Mesenteric fat pad (tissue), 1 donor: ENCODE measurements around the gene SLC19A2. TPM values are rescaled to one million over a fixed set of nuclear protein-coding genes. Genes with fewer than 3 reads are reported as not detected.
"Not testable (repeated sequence)": the region's sequence is repeated elsewhere in the genome, so short reads cannot be mapped to it uniquely, and the experiment has no call there.

ENCODE experiments used
- DNase-seq: peaks from one replicate; pipeline ENCODE4 v3.0.0-alpha.2; 2020; ENCODE audit warnings: low spot score
- total RNA-seq: library from RNA; stranded (reverse); fragmentation: NEBNext Ultra II Directional; extraction: Animal tissue kit (Norgen Biotek cat#: 25700); gene quantifications from one replicate; pipeline ENCODE4 v1.2.1, GENCODE V29; 2021
- donor health status: DM: yes; HTN: yes; CAD: no.

SLC19A2 gene
- total RNA-seq, 1 donor from 2014 or later: 53.9 TPM

DNA sequence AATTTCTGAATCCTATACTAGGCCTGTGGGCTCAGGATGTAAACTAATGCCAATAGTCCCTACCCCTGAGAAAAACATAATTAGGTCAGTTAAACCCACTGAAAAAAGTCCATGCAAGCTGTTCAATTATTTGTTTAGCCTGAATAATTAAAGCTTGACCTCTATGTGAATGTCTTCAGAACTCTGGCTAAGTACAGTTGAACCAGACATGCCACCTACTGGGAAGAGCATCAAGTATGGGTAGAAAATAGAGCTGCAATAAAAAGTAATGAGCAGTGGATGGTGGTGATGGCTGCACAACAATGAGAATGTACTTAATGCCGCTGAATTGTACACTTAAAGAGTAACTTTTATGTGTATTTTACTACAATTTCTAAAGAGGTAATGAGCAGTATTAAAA is 23.6 kb upstream of the SLC19A2 start:
- no peak for DNase-seq

DNA sequence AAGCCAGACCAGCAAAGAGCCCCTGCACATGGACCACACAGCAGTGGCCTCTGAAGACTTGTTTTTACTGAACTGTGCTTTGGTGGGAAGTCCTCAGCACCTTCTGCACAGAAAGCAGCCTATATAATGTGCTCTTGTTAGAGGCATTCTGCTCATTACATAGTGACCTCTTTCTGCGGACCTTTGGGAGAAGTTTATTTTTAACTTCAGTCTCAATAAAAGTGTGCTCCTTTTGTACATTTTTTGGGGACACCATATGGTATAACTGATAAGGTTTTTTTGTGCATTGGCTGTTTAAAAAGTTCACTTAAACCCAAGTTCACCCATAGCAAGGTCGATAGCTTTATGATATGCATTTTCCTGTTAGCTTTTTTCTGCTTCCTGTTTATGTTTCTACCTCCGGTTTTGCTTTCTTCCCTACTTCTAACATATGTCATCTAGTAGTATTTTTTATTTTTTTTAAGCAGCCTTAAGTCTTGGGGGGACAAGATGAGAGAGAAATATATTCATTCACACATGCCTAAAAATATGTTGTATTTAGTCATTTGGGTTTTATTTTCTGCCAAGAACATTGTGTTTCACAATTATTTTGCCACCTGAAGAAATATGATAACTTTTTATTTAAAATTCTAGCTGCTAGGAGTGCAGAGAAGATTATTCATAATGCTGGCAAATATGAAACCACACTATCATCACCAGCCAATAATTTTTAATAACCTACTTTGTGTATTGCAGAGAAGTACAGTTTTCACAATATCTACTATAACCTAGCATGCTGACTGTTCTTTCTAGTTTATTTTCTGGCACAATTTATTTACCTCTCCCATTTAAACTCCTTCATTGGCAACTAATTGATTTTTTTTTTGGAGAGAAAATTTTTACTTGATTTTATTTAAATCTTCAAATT is 22.9 kb upstream of the SLC19A2 start:
- no peak for DNase-seq

DNA sequence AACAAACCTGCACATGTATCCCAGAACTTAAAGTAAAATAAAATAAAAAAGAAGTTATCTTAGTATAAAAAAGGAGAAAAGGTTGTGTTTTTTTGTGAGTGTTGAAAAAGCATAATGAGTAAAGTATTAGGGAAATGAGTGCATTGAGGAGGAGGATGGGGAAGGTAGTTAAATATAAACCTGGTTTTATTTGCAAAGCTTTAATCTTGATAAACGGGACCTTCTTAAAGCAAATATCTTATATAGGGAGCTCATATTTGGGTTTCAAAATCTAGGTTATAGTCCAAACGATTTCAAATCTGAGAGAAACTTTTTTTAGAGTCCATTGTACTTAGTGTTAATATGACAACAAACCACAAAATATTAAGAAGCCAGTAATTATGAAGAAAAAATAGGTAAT is 21.7 kb upstream of the SLC19A2 start:
- DNase-seq: no peak

DNA sequence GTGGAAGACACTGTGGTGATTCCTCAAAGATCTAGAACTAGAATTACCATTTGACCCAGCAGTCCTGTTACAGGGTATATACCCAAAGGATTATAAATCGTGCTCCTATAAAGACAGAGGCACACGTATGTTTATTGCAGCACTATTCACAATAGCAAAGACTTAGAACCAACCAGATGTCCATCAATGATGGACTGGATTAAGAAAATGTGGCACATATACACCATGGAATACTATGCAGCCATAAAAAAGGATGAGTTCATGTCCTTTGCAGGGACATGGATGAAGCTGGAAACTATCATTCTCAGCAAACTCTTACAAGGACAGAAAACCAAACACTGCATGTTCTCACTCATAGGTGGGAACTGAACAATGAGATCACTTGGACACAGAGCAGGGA is 17.9 kb upstream of the SLC19A2 start:
- not testable (repeated sequence) for DNase-seq

DNA sequence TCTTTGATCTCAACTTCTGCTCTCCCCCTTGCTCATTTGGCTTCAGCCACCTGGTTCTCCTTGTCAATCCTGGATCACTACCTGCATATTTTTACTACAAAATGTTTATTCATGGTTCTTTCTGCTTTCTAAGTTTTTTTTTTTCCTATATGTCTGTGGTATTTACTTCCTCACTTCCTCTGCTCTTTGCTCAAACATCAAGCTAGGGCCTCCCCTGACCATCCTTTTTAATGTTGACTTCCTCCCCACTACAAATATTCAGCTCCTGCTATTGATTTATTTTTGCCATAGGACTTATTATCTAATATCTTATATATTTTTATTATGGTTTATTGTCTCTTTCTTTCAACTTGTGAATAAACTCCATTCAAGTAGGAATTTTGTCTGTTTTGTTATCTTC is 14.1 kb upstream of the SLC19A2 start:
- no peak for DNase-seq

DNA sequence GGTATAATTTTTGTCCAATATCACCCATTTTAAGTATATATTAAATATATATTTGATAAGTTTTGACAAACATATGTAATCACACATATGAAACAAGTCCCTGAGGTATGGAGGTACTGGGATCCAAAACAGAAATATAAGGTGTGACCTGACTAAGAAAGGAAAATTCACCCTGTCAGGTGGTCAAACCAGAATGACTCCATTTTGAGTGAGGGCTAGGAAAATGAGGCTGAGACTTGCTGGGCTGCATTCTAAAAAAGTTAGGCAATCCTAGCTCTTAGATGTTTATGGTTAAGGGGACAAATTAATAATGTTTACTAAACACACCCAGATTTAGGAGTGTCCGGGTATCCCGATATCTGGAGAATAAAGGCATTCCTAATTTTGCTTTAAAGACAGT is 11.6 kb upstream of the SLC19A2 start:
- DNase-seq: no peak

DNA sequence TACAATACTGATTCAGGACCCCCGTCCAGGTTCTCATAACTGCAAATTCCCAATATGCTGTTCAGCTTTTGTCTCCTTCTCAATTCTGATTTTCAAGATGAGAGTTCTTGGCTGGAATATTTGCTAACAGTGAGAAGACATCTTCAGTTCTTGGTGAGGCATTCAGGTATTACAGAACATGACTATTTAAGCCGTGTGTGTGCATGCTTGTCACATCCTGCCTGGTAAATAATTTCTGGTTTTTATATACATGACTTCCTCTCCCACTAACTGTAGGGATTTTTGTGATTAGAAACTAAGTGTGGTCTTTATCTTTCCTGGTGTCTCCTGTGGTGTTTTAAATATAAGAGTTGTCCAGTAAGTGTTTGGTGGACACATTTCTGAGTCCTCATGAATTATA is 10.2 kb upstream of the SLC19A2 start:
- DNase-seq: no peak

DNA sequence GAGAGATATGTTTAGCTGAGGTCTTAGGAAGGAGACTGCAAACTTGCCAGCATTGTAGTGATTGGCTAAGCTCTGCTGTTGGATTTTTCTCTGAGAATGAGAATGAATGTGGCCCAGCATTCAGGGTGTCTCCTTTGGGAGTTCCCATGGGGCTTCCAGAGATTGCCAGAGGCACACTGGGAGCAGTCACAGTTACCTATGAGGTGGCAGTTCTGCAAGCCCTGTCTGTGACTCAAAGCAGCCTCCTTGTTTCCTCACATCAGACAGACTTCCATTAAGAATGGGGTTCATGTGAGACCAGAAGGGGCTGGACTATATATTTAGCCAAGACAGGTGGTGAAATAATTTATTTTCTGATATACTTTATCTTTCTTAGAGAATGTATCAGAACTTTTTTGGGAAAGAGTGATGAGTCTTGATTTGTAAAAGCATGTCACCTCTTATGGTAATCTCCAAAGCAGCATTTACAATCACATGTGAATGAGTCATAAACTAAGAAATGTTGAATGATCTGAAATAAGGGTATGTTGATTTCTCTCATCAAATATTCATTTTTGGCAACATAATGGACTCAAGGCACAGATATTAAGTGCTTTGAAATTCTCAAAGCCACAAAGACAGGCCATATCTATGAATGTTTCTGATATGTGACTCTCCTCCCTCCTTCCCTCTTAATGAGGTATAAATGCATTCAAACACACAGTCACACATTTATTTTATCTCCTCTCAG is 9.5 kb upstream of the SLC19A2 start:
- no peak for DNase-seq

DNA sequence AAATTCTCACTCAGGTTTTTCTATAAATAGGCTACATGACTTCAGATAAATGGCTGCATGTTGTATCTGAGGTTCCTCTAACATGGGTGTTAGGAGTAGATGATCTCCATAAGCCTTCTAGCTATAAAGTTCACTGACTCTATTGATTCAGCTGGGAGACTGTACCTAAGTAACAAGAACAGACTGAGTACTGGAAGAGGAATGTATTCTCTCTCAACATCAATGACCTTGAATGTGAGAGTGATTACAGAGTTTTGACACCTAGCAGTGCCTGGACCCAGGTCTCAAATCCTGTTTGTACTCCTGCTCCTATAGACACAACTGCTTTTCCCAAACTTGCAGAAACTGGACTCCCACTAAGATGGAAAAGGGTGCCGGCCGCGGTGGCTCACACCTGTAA is 8.6 kb upstream of the SLC19A2 start:
- DNase-seq: no peak

DNA sequence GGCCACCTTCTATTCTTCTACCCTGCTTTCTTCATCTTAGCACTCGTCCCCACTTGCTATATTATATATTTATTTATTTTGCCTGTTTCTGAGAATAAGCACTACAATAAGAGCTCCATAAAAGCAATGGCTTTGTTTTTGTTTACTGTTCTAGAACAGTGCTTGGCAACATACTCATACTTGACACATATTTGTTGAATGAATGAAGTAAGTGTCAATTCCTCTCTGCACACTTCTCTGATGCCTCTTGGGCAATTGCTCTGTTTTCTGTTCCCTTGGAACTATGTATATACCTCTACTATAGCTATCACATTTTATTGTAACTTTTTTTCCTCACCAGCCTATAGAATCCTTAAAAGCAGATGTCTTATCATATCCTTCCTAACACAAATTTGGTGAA is 7.5 kb upstream of the SLC19A2 start:
- DNase-seq: no peak

DNA sequence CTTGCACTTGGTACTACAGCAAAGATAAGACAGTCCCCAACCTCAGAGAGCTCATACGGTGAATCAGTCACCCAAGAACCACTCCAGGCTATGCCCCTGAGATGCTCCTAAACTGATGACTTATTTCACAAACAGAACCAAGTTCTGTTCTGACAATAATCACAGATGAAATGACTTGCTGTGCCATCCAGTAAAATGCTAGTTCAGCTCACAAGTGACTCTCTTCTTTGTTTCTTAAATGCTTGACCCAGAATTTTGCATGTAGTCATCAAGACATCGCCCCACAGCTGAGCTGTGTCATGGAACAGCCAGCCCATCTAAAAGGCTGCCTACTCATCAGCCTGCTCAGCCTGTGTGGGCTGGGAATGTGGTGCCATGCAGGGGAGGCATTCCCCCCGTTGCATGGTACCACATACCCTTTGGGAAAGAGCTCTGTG is 6.1 kb upstream of the SLC19A2 start:
- DNase-seq: no peak

DNA sequence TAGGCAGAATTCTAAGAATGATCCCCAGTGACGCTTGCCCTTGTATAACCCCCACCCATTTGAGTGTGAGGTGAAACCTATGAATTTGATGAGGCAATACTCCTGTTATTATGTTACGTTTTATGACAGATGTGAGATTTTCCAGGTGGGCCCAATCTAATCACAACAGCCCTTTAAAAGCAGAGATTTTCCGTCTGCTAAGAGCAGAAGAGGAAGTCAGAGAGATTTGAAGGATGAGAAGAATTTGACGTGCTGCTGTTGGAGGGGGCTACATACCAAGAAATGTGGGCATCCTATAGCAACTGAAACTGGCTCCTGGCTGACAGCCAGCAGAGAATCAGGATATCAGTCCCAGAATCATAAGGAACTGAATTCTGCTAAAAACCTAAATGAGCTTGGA is 2.4 kb upstream of the SLC19A2 start:
- DNase-seq: no peak

DNA sequence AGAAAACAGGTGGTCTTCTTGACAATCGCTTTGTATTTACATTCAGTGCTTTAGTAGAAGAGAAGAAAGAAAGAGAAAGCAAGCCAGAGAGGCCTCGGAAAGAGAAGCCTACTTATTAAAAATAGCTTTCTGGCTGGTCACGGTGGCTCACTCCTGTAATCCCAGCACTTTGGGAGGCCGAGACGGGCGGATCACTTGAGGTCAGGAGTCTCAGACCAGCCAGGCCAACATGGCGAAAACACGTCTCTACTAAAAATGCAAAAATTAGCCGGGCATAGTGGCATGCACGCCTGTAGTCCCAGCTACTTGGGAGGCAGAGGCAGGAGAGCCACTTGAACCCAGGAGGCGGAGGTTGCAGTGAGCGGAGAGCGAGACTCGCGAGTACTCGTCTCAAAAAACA is 1.8 kb upstream of the SLC19A2 start:
- DNase-seq: no peak

DNA sequence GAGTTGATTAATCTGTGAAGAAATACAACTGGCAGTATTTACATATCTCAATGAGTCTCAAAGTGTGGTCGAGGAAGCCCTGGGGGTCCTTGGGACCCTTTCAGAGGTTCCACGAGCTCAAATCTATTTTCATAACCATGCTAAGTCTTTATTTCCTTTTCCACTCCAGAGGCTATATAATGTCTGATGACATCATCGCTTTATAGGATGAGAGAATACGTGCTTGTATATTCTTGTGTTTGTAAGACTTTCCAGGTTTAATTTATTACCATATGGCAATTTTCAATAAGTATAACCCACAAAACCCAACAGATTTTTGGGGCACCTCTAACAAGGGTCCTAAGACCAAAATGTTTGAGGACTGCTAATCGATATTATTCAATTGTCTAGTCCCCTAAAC is 1.4 kb upstream of the SLC19A2 start:
- DNase-seq: no peak

DNA sequence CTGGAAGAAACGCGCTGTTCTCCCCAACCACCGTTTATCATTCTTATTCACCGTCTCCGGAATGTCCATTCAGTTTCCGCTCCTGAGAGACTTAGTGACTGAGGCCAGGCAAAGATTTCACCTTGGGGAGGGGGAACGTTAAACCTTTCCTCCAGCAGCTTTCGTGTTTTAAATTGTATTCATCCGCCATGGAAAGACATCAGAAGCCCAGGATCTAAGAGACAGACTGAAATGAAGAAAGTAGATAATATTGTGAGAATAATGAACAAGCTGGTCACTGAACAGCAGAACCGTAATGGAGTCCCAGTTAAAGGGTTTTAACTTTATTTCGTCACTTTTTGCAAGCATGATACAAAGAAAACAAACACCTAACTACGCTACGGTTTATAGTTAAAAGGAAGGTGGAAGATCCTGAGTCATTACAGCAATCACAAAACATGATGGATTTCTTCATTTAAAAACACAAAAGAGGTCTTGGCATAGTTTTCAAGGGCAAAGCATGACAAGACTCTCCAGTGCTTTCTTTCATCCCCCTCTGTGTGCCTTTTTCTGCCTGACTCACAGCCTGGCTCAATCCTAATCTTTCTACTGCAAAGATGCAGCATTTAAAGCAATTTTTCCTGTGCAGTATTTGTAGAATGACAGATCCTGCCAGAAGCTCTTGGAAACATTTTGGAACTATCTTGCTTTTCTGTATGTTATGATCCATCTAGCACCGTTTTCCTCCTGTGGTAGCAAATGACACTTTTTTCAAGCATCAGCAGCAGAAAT is 722 bp upstream of the SLC19A2 start:
- DNase-seq: no peak

DNA sequence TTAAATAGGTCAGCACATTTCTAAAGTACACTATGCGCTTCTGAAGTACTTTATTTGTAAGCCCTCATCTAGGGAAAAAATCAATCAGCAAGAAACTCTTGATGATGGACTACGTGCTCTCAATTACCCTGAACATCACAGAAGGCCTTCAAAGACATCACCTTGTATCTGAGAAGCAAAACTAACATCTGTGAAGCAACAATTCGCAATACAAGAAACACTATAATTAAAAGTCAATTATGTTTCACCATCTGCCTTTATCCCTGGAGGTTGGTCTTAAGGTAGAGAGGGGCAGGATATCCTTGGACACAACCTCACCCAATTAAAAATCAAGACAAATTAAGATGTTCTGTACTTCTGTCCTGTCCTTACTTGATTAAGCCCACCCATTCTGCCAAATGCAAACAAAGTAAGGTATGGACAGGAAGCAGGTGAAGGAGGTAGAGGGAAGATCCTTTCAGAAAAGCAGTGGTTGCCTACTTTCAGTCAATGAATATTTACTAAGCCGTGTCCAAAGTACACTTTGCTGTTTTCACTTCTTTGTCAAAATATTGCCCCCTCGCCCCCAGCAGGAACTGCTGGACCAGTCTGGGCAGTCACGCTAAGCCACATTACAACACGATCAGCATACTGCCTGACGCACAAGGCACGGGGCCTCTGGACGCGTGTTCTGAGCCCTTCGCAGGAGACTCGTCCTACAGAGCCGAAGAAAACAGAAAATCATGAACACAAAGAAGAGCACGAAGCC is 887 bp downstream of the SLC19A2 start:
- no peak for DNase-seq

DNA sequence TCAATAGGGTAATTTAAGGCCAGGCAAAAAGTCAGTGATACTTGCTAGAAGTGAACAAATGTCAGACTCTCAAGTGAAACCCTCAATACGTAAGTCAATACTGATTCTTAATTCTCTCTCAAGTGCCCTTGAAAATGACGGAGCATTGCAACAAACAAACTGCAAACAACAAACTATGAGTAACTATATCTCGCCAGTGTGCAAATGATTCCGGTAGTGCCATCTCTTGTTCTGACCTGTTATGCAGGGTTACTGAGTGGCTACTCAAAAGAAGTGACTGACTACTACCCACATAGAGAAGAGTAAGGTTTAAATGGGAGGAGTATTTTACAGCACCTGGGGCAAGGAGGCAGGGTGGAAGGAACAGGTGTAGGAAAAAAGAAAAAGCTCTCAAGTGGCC is 1.6 kb downstream of the SLC19A2 start:
- DNase-seq: no peak

DNA sequence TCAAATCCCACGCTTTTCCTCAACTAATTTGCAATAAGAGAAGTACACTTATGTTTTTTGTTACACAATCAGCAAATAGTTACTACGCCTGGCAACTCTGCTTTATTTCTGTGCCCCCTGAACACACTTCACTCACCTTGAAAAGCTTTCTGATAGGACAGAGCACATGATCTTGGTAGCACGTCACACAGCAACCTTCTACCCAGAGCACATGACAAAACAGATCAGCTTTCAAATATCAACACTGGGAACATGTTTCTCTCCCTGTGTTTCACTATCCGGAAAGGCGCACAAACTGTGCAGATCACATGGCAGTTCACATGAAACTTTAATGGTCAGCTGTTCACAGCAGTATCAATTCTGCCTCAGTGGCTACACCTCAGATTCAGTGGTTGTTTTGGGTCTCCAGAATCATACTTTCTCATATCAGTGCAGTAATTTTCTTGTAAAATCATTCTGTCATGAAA is 2.2 kb downstream of the SLC19A2 start:
- DNase-seq: no peak

DNA sequence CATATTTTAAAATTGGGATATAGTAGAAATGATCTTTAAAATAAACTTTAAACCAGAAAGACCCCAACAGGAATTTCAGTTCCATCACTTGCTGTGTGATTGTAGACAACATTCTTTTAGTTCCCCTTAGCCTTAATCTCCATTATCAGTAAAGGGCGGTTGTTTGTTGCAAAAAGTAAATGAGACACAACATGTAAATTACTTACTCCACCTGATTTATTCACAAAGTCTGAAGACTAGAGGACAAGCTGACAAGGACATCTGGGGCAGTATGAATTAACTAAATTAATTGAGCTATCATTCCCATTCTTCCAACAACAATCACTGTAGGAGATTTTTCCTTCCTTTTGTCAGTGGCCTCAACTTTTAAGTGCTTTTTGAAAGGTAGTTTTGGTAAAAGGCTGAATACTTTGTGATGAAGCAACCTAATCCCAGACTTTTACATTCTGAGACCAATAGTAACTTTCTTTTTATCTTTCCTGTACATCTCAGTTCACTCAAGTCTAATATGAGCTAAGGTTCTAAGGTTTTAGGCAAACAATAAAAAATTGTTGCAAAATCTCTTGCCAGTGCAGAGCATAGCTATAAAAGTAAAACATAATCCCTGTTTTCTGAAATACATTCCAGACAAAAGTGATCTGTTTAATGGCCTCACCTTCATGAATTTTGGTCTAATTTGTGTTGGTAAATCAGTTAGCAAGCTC is 6.2 kb downstream of the SLC19A2 start:
- no peak for DNase-seq

DNA sequence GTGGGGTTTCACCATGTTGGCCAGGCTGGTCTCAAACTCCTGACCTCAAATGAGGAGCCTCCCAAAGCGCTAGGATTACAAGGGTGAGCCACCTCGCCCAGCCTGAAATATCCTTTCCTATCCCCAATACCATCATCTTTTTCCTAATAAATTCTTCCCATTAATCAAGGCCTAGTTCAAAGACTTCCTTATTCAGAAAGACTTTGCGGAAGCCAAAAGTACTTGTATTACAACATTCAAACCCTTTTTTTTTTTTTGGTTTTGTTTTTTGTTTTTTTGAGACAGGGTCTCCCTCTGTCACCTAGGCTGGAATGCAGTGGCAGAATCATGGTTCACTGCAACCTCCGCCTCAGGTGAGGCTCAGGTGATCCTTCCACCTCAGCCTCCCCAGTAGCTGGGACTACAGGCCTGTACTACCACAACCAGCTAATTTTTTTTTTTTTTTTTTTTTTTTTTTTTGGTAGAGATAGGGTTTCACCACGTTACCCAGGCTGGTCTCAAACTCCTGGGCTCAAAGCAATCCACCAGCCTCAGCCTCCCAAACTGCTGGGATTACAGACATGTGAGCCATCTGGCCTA is 7.6 kb downstream of the SLC19A2 start:
- no peak for DNase-seq
